Osteoblast (primary cell): Measurements from ENCODE around the gene EPHA6. TPM values are rescaled to one million over a fixed set of nuclear protein-coding genes. Genes with fewer than 3 reads are reported as not detected.

Source experiments
- DNase-seq: peaks from one replicate; pipeline ENCODE4 v3.0.0; 2011; ENCODE audit warnings: low spot score, mixed read lengths; ENCODE audit not compliant: insufficient read length; ENCODE audit errors: missing footprints
- H2AFZ ChIP-seq: 2 replicates; pipeline ENCODE4 v1.6.0; 2011; ENCODE audit warnings: mild to moderate bottlenecking, low read length
- H3K27ac ChIP-seq: 2 replicates; pipeline ENCODE4 v1.5.1; 2011; ENCODE audit warnings: mild to moderate bottlenecking, low read depth, low read length, moderate library complexity
- H3K27me3 ChIP-seq: 2 replicates; pipeline ENCODE4 v1.6.0; 2012; ENCODE audit warnings: mild to moderate bottlenecking, control low read depth, inconsistent platforms, low read length, moderate library complexity; ENCODE audit not compliant: insufficient read depth
- H3K36me3 ChIP-seq: 2 replicates; pipeline ENCODE4 v1.5.1; 2011; ENCODE audit warnings: mild to moderate bottlenecking, low read length, control low read depth, moderate library complexity; ENCODE audit not compliant: insufficient read depth
- H3K4me1 ChIP-seq: 2 replicates; pipeline ENCODE4 v1.5.1; 2011; ENCODE audit warnings: mild to moderate bottlenecking, low read length, control low read depth, moderate library complexity; ENCODE audit not compliant: insufficient read depth
- H3K4me2 ChIP-seq: 2 replicates; pipeline ENCODE4 v1.6.0; 2011; ENCODE audit warnings: mild to moderate bottlenecking, low read length; ENCODE audit not compliant: insufficient read depth
- H3K4me3 ChIP-seq: fragments of 200-600 bp; sonication (generic); 3 replicates; pipeline ENCODE4 v1.5.1; 2012; ENCODE audit warnings: mild to moderate bottlenecking, low read length, inconsistent platforms; ENCODE audit not compliant: insufficient read depth
- H3K79me2 ChIP-seq: 2 replicates; pipeline ENCODE4 v1.6.0; 2012; ENCODE audit warnings: mild to moderate bottlenecking, low read length, control low read depth, inconsistent platforms; ENCODE audit not compliant: insufficient read depth
- H3K9me3 ChIP-seq: 2 replicates; pipeline ENCODE4 v1.5.1; 2011; ENCODE audit warnings: low read depth, low read length, control low read depth
- H4K20me1 ChIP-seq: 2 replicates; pipeline ENCODE4 v1.6.0; 2012; ENCODE audit warnings: mild to moderate bottlenecking, low read length, control low read depth; ENCODE audit not compliant: insufficient read depth
- total RNA-seq: library from RNA; depleted of rRNA; stranded (reverse); fragments of >200 nt; gene quantifications from 2 replicates; pipeline ENCODE4 v1.2.3, GENCODE V29; 2012
- TF ChIP-seq, protein P1 (sequence below): IDR thresholded peaks from 2 replicates; pipeline ENCODE4 v1.5.1; 2011; ENCODE audit warnings: mild to moderate bottlenecking, low read depth, low read length, moderate library complexity; ENCODE audit errors: extremely low read depth

EPHA6 gene
- total RNA-seq, 1 donor = not detected

DNA sequence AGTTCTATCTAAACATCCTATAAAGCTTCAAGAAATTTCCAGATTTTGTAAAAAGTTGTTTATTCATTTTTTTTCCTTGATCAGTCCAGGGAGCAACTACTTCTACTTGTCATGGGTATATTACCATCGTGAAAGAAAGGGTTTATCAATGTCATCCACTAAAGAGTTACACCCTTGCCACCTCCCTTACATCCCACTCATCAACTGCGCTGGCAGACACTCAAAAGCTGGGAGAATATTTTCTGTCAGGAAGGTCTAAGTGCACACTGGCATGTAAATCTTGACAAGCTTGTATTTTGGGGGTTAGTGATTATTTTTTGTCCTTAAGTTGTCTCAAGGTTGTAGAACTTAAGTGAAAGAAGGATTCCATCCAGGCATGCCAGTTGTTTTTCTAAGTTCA is 761.8 kb downstream of the EPHA6 start:
- TF ChIP-seq, protein P1, sequence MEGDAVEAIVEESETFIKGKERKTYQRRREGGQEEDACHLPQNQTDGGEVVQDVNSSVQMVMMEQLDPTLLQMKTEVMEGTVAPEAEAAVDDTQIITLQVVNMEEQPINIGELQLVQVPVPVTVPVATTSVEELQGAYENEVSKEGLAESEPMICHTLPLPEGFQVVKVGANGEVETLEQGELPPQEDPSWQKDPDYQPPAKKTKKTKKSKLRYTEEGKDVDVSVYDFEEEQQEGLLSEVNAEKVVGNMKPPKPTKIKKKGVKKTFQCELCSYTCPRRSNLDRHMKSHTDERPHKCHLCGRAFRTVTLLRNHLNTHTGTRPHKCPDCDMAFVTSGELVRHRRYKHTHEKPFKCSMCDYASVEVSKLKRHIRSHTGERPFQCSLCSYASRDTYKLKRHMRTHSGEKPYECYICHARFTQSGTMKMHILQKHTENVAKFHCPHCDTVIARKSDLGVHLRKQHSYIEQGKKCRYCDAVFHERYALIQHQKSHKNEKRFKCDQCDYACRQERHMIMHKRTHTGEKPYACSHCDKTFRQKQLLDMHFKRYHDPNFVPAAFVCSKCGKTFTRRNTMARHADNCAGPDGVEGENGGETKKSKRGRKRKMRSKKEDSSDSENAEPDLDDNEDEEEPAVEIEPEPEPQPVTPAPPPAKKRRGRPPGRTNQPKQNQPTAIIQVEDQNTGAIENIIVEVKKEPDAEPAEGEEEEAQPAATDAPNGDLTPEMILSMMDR = no peak
- Histone ChIP-seq H3K9me3 (no peaks in the 10 kb centered on the region), H2AFZ (no peak overlapping the region), H3K4me3 (no peak overlapping the region), H3K4me1 (no peaks in the 10 kb centered on the region), H3K36me3 (no peaks in the 10 kb centered on the region), H3K79me2 (no peaks in the 10 kb centered on the region), H3K27me3 (no peaks in the 10 kb centered on the region), H3K4me2 (no peak overlapping the region), H3K27ac (no peak overlapping the region), H4K20me1 (no peaks in the 10 kb centered on the region)
- DNase-seq = no peak

DNA sequence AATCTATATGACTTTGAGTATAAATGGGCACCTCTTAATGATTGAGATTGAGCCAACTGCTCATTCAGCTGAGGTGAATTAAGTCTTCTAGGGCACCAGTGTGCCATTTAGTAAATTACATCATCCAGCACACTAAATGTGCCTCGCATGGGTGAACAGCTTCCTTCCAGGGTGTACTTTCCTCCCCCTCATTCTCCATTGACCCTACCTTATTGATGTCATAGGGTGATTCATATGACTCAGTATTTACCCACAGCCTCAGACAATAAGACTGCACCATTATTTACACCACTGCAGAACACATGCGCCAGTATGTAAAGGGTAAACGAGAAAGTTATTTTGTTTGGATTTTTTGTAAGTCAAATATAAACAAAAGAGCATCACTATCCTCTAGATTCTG is 765.0 kb downstream of the EPHA6 start:
- Histone ChIP-seq H4K20me1 (no peaks in the 10 kb centered on the region), H3K27me3 (no peaks in the 10 kb centered on the region), H3K36me3 (no peaks in the 10 kb centered on the region), H3K27ac (no peak overlapping the region), H3K4me3 (no peak overlapping the region), H3K4me2 (no peak overlapping the region), H3K79me2 (no peaks in the 10 kb centered on the region), H2AFZ (no peak overlapping the region), H3K4me1 (no peaks in the 10 kb centered on the region), H3K9me3 (no peaks in the 10 kb centered on the region)
- TF ChIP-seq, protein P1 = no peak
- DNase-seq = no peak

DNA sequence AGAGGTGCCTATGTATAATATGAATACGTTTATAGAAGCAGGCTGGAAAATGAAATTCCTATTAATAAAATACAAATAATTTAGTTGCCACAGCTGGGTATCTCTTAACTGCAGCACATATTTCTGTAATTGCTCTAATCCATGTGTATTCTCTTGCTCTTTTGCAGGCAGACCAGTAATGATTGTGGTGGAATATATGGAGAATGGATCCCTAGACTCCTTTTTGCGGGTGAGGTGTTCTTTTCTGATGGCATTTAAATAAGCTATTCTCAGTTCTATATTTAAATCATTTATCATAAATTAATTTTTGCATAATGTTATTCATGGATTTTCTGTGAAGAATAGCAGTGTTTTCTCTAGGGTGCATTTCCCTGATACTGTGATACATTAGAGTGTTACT is 796.2 kb downstream of the EPHA6 start:
- no peaks in the 10 kb centered on the region for H3K4me1 ChIP-seq
- no peaks in the 10 kb centered on the region for H4K20me1 ChIP-seq
- H3K27ac ChIP-seq = no peak overlapping the region
- H3K36me3 ChIP-seq = no peaks in the 10 kb centered on the region
- no peak overlapping the region for H3K4me2 ChIP-seq
- no peaks in the 10 kb centered on the region for H3K79me2 ChIP-seq
- TF ChIP-seq, protein P1 = no peak
- H3K9me3 ChIP-seq = no peaks in the 10 kb centered on the region
- H3K4me3 ChIP-seq = no peak overlapping the region
- DNase-seq = no peak
- no peaks in the 10 kb centered on the region for H3K27me3 ChIP-seq
- no peak overlapping the region for H2AFZ ChIP-seq

DNA sequence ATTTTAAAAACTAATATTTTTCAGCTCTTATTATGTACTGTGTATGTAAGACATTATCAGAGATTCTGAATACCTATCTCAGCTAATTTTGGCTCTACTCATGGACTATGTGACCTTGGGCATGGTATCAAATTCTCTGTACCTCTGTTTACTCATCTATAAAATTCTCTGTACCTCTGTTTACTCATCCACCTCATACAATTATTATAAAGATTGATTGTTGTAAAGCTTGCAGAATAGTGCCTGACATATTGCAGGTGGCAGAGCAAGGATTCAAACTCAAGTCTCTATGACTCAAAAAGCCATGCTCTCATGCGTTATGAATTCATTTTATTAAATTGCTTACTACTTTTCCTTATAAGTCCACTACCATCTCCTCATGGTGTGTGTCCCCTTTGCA is 798.2 kb downstream of the EPHA6 start:
- TF ChIP-seq, protein P1 = no peak
- H3K4me3 ChIP-seq = no peak overlapping the region
- DNase-seq = no peak

More for the DNA sequence above, 798.2 kb downstream of the EPHA6 start:
- Histone ChIP-seq H3K4me2 (no peak overlapping the region), H2AFZ (no peak overlapping the region), H3K27ac (no peak overlapping the region), H4K20me1 (no peaks in the 10 kb centered on the region), H3K79me2 (no peaks in the 10 kb centered on the region), H3K4me1 (no peaks in the 10 kb centered on the region), H3K9me3 (no peaks in the 10 kb centered on the region), H3K36me3 (no peaks in the 10 kb centered on the region), H3K27me3 (no peaks in the 10 kb centered on the region)
